ENCODE measurements around the gene PIEZO2. TPM values are rescaled to one million over a fixed set of nuclear protein-coding genes. Genes with fewer than 3 reads are reported as not detected.

PIEZO2 gene
- total RNA-seq, 6 donors from 2014 or later: 6.5 to 37.7 (median 7.8) TPM

- no peaks in the 10 kb centered on the region for H3K36me3 ChIP-seq
- no peak overlapping the region for H3K27ac ChIP-seq
- H3K4me1 ChIP-seq: peaks cover 0 to 6% (median 0%) of the 10 kb centered on the region in 4 donors
- H3K4me3 ChIP-seq: no peak overlapping the region
- TF ChIP-seq CTCF (IDR thresholded peaks at IDR 0.05): no peak
- no peak for TF ChIP-seq POLR2A (IDR thresholded peaks at IDR 0.05)
- no peak for TF ChIP-seq EP300 (IDR thresholded peaks at IDR 0.05)
- TF ChIP-seq POLR2AphosphoS5 (IDR thresholded peaks at IDR 0.05): no peak
- H3K27me3 ChIP-seq: no peaks in the 10 kb centered on the region
- H3K9me3 ChIP-seq: no peaks in the 10 kb centered on the region
- ATAC-seq (ENCODE audit: low FRiP score in 2 of 2) (no peak), DNase-seq (no peak)
- WGBS, 2 donors: 95 to 96% methylated on average over 6 of the region's 6 CpGs
These were observed 120.3 kb downstream of the PIEZO2 start for GRCh38 chr18:11029021-11029420.

- Histone ChIP-seq H3K36me3 (no peaks in the 10 kb centered on the region), H3K27me3 (no peaks in the 10 kb centered on the region), H3K9me3 (no peaks in the 10 kb centered on the region), H3K4me1 (peaks cover 0 to 6% (median 0%) of the 10 kb centered on the region in 4 donors), H3K27ac (no peak overlapping the region), H3K4me3 (no peak overlapping the region)
- WGBS, 2 donors: 45 to 48% methylated on average over 4 of the region's 4 CpGs
- no peak for ATAC-seq (ENCODE audit: low FRiP score in 2 of 2)
- TF ChIP-seq POLR2AphosphoS5 (IDR thresholded peaks at IDR 0.05) (no peak), POLR2A (IDR thresholded peaks at IDR 0.05) (no peak), CTCF (IDR thresholded peaks at IDR 0.05) (no peak), EP300 (IDR thresholded peaks at IDR 0.05) (no peak)
- no peak for DNase-seq
These were observed 121.5 kb downstream of the PIEZO2 start for GRCh38 chr18:11027862-11028261.

GRCh38 chr18:11025671-11026070 is 123.7 kb downstream of the PIEZO2 start:
- Histone ChIP-seq H3K27ac (no peak overlapping the region), H3K9me3 (no peaks in the 10 kb centered on the region), H3K27me3 (no peaks in the 10 kb centered on the region), H3K4me1 (peaks cover 0 to 6% (median 0%) of the 10 kb centered on the region in 4 donors), H3K36me3 (no peaks in the 10 kb centered on the region), H3K4me3 (no peak overlapping the region)
- TF ChIP-seq POLR2AphosphoS5 (IDR thresholded peaks at IDR 0.05) (no peak), EP300 (IDR thresholded peaks at IDR 0.05) (no peak), POLR2A (IDR thresholded peaks at IDR 0.05) (no peak), CTCF (IDR thresholded peaks at IDR 0.05) (no peak)
- WGBS, 2 donors: 61 to 76% methylated on average over 4 of the region's 4 CpGs
- no peak for ATAC-seq (ENCODE audit: low FRiP score in 2 of 2)
- DNase-seq: no peak

- DNase-seq (no peak), ATAC-seq (ENCODE audit: low FRiP score in 2 of 2) (no peak)
- Histone ChIP-seq H3K9me3 (no peaks in the 10 kb centered on the region), H3K27ac (no peak overlapping the region), H3K27me3 (no peaks in the 10 kb centered on the region), H3K4me1 (peaks cover 0 to 6% (median 0%) of the 10 kb centered on the region in 4 donors), H3K36me3 (no peaks in the 10 kb centered on the region), H3K4me3 (no peak overlapping the region)
- 64 to 78% methylated on average over 13 of the region's 13 CpGs for WGBS, 2 donors
- TF ChIP-seq EP300 (IDR thresholded peaks at IDR 0.05): no peak
- TF ChIP-seq POLR2AphosphoS5 (IDR thresholded peaks at IDR 0.05): no peak
- TF ChIP-seq CTCF (IDR thresholded peaks at IDR 0.05): no peak
- no peak for TF ChIP-seq POLR2A (IDR thresholded peaks at IDR 0.05)
These were observed 124.3 kb downstream of the PIEZO2 start for GRCh38 chr18:11024928-11025669.

DNA sequence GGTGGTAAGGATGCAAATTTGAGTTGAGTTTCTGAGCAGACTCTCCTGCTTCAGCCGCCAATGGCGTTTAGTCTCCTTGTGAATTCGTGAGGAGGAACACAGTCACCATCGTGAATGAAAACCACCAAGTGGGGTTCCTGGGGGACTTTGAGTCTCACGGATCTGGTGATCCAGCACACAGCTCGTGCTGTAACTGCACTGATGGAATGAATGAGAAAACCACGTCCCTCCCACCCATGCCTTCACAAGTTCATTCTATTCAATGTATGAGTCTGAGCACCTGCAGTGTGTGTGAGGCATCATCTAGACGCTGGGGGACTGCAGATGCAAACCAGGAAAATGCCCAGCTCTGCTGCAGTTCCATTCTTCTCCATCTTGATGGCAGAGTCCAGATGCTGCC is 127.9 kb downstream of the PIEZO2 start:
- no peak for DNase-seq
- WGBS, 2 donors: 91 to 92% methylated on average over 8 of the region's 8 CpGs
- no peaks in the 10 kb centered on the region for H3K27me3 ChIP-seq
- TF ChIP-seq EP300 (IDR thresholded peaks at IDR 0.05) (no peak), POLR2A (IDR thresholded peaks at IDR 0.05) (no peak), POLR2AphosphoS5 (IDR thresholded peaks at IDR 0.05) (no peak), CTCF (IDR thresholded peaks at IDR 0.05) (no peak)
- no peak for ATAC-seq (ENCODE audit: low FRiP score in 2 of 2)
- H3K36me3 ChIP-seq: no peaks in the 10 kb centered on the region
- no peak overlapping the region for H3K4me3 ChIP-seq
- H3K9me3 ChIP-seq: no peaks in the 10 kb centered on the region
- no peaks in the 10 kb centered on the region for H3K4me1 ChIP-seq
- H3K27ac ChIP-seq: no peak overlapping the region

All from upper lobe of left lung (tissue), 6 donors.